AG20443 (cell line): ENCODE results near the gene FGGY.
"Not testable (repeated sequence)": the region's sequence is repeated elsewhere in the genome, so short reads cannot be mapped to it uniquely, and the experiment has no call there.

Experiments
- DNase-seq: peaks from one replicate; pipeline ENCODE4 v3.0.0; 2012; ENCODE audit warnings: low spot score, mixed read lengths

The FGGY gene

GRCh38 chr1:59545830-59546229 is 248.9 kb downstream of the FGGY start:
- DNase-seq = no peak

GRCh38 chr1:59549066-59549837 is 252.4 kb downstream of the FGGY start:
- DNase-seq = no peak

- DNase-seq = peak; percentile 68
Observed at GRCh38 chr1:59549903-59550302, 253.0 kb downstream of the FGGY start.

- no peak for DNase-seq
Observed at GRCh38 chr1:59552007-59552406, 255.1 kb downstream of the FGGY start.

GRCh38 chr1:59553371-59553770 is 256.5 kb downstream of the FGGY start:
- no peak for DNase-seq

GRCh38 chr1:59554011-59554663 is 257.2 kb downstream of the FGGY start:
- no peak for DNase-seq

GRCh38 chr1:59554752-59555151 is 257.9 kb downstream of the FGGY start:
- no peak for DNase-seq

GRCh38 chr1:59556398-59556797 is 259.5 kb downstream of the FGGY start:
- DNase-seq = no peak

- no peak for DNase-seq
Observed at GRCh38 chr1:59556802-59557548, 260.1 kb downstream of the FGGY start.

- no peak for DNase-seq
Observed at GRCh38 chr1:59557549-59557885, 260.6 kb downstream of the FGGY start.

- not testable (repeated sequence) for DNase-seq
Observed at GRCh38 chr1:59558580-59558979, 261.7 kb downstream of the FGGY start.

GRCh38 chr1:59560807-59561450 is 264.0 kb downstream of the FGGY start:
- DNase-seq = no peak

- DNase-seq = no peak
Observed at GRCh38 chr1:59561796-59562195, 264.9 kb downstream of the FGGY start.

- DNase-seq = peak; percentile 36
Observed at GRCh38 chr1:59564192-59564891, 267.4 kb downstream of the FGGY start.

- DNase-seq = peak; percentile 81
Observed at GRCh38 chr1:59565611-59566410, 268.9 kb downstream of the FGGY start.

- peak; percentile 20 for DNase-seq
Observed at GRCh38 chr1:59568158-59568935, 271.5 kb downstream of the FGGY start.

GRCh38 chr1:59569198-59569597 is 272.3 kb downstream of the FGGY start:
- no peak for DNase-seq

- no peak for DNase-seq
Observed at GRCh38 chr1:59570524-59570923, 273.6 kb downstream of the FGGY start.

GRCh38 chr1:59574085-59574484 is 277.2 kb downstream of the FGGY start:
- DNase-seq = peak; percentile 56

- no peak for DNase-seq
Observed at GRCh38 chr1:59577774-59578173, 280.9 kb downstream of the FGGY start.
